AG20443 (cell line): ENCODE measurements around the gene C10orf143.
A peak's percentile ranks its signal among the peaks of the same experiment; 100 is the strongest.
"Not testable (repeated sequence)": the region's sequence is repeated elsewhere in the genome, so short reads cannot be mapped to it uniquely, and the experiment has no call there.

Experiments
- DNase-seq: peaks from one replicate; pipeline ENCODE4 v3.0.0; 2012; ENCODE audit warnings: low spot score, mixed read lengths

Gene C10orf143

DNA sequence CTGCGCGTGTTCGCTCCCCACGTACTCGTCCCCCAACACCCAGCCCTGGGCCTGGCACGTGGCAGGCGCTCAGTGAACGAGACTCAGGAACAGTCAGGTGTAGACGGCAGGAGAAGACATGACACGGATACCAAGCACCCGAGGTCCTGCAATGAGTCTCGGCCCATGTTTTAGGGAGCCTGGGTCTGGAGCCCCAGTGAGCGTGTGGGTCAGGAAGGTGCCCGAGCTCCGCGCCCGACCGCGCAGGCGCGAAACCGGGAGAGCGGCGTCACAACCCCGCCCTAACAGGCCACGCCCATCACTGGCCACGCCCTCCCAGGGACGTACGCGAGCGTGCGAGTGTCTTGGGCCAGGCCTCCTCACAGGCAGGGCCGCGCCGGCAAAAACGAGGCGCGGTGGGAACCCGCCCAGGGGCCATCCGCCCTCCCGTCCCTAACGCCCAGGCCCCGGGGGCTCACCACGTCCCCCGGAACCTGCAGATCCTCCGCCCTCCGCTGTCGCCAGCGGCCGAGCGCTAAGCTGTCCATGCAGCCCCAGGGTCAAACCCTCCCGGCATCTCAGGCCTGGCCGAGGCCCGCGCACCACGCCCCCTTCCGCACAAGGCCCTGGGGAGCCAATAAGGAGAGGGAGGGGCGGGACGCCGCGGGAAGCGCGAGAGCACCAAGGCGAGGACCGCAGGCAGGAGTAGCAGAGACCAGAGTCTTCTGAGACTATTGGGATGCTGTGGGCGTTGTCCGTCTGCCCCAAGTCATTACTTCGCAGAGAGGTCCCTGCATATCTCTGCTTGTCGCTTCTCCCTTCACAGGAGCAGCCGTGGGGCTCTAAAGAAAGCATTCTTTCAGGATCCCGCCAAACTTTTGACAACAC is at the start of gene C10orf143:
TSS of gene C10orf143 (minus strand) at position 585 of the 867 bp plus-strand sequence. CDS start at position 527, 58 bp downstream.
- peak; percentile 99 for DNase-seq

- no peak for DNase-seq
Observed at GRCh38 chr10:130159192-130159794, 48.7 kb upstream of the C10orf143 start.

DNA sequence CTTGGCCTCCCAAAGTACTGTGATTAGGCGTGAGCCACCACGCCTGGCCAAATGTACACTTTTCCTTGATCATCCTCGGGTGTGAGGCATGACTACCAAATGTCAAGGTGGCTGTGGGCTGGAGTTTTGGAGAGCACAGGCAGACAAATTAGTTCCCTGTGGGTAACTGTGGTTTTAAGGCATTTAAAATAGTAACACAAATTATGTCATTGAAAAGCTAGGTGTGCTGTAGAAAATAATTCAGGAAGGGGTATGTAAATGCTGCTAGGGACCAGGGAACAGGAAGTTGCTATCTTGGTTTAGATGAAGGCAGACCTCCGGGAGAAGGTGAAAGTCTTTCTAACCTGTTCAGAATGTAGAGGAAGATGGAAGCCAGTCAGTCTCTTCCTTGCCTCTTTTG is 35.4 kb upstream of the C10orf143 start:
- DNase-seq: no peak

GRCh38 chr10:130141878-130142277 is 31.2 kb upstream of the C10orf143 start:
- no peak for DNase-seq

DNA sequence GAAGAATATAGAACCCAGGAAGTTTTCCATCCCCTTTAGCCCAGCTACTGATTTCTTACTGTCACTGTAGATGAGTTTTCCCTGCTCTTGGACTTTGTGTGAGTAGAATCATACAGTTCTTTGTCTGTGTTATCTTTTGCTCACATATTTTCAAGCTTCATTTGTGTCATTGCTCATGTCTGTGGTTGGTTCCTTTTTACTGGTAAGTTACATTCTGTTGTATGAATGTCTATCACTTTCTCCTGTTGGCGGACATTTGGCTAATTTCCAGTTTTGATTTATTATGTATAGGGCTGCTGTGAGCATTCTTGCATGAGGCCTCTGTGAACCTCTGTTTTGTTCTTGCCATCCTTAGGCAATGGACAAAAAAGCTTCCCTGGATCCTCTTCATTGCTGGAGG is 30.8 kb upstream of the C10orf143 start:
- DNase-seq: no peak

- no peak for DNase-seq
Observed at GRCh38 chr10:130141038-130141437, 30.4 kb upstream of the C10orf143 start.

DNA sequence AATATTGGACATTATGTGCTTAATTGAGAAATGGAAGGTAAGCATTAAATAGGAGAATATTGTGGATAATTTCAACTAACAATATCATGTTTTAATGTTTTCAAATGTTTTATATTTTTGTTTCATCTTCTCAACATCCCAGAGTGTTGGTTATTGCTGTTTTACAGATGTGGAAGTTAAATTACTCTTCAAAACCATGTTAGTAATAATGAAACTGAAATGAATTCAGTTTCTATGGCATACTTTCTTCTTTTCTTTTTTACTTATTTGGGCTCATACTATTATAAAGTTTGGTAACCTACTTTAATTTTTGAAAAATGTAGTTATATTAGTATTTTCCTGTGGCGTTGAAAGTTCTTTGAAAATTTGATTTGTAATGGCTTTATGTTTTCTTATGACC is 29.8 kb upstream of the C10orf143 start:
- no peak for DNase-seq

DNA sequence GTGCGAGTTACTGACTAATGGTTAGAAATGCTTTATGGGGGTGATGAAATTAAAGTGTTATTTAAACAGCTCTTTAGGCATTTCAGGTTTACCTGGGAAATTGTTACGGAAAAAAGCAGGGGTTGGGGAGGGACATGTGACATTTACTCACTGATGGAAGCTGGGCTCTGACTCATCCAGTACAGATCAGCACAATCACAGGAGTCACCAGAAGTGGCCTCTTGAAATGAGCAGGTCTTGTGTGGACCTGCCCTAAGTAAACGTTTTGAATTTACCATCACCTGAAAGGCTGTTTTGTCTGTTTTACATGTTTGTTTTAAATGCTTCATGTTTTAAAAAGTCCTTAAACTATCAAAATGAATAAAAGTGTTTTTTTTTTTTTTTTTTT is 27.8 kb upstream of the C10orf143 start:
- DNase-seq: peak; percentile 52

GRCh38 chr10:130137659-130138478 is 27.2 kb upstream of the C10orf143 start:
- no peak for DNase-seq

- peak; percentile 43 for DNase-seq
Observed at GRCh38 chr10:130137090-130137448, 26.4 kb upstream of the C10orf143 start.

GRCh38 chr10:130136226-130137089 is 25.8 kb upstream of the C10orf143 start, which contains the start of gene GLRX3:
TSS of gene GLRX3 (plus strand) at chr10:130136391. CDS start at chr10:130136421, 30 bp downstream.
- DNase-seq: peak; percentile 98

DNA sequence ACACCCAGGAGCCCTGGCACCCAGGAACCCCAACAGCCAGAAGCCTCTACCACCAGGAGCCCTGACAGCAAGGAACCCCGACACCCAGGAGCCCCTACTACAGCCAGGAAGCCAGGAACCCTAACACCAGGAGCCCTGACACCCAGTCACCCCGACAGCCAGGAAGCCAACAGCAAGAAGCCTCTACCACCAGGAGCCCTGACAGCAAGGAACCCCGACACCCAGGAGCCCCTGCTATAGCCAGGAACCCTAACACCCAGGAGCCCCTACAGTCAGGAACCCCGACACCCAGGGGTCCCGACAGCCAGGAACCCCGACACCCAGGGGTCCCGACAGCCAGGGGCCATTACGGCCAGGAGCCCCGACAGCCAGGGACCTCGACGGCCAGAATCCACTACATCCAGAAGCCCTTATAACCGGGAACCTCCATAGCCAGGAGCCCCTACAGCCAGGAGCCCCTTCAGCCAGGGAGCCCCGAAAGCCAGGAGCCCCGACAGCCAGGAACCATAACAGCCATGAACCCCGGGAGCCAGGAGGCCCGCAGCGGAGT is 25.1 kb upstream of the C10orf143 start:
- no peak for DNase-seq

- DNase-seq: no peak
Observed at GRCh38 chr10:130128922-130129321, 18.3 kb upstream of the C10orf143 start.

DNA sequence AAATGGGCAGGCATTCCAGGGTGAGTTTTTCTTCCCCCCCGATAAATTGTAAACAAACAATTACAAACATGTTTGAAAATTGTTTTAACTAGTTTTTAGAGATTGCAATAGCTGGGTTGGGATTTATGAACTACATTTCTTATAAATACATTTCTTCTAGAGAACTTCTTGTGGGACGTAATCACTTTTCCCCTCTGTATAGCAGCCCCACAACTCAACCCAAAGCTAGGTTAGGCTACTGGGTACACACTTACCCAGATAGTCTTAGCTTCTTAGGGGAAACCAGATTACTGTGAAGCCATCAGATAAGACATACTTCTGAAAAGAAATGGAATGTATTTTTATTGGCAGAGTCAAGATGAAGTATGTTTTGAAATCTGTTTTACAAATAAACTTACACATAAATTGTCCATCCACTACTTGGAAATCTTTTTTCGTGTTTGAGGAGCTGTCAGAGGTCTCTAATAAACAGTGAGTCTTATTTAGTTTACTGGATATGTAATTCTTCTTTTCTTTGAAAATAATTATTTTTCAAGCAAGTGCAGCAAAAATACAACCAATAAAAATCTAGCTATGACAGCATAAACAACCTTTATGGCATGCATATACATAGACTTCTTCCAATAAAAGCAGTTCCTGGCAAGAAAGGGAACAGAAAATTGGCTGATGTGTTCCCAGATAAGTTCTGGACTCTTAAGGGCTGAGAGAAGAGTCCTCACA is 17.6 kb upstream of the C10orf143 start:
- no peak for DNase-seq

DNA sequence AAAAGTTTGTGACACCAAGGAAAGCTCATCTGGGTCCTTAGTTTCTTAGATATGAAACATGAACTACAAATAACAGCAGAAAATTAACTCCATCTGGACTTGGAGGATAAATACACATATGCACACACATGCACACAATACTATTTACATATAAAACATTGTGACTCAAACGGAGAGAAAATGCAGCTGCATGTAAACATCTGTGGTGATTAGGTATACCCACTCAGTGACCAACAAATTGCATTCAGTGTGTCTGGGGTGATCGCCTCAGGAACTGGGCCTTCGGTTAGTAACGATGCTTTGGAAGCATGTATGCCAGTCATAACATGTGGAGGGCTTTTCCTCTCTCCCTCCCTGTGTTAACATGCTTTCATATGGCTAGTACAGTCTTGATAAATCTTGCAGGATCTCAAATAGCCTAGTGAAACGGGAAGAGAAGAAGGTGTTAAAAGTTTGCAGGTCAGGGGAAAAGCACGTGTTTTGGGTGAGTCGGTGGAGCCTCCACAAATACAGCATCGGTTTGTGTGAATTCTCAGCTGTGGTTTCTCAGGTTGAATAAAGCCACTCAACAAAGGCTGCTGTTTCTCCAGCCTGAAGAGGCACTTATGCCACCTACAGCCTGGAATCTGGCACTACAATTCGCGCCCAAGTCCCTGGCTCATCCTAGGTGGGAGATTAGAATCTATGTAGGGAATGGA is 16.9 kb upstream of the C10orf143 start:
- DNase-seq: peak; percentile 91

- no peak for DNase-seq
Observed at GRCh38 chr10:130121486-130122079, 11.0 kb upstream of the C10orf143 start.

GRCh38 chr10:130117535-130117934 is 6.9 kb upstream of the C10orf143 start:
- DNase-seq: not testable (repeated sequence)

GRCh38 chr10:130116942-130117341 is 6.3 kb upstream of the C10orf143 start:
- not testable (repeated sequence) for DNase-seq

DNA sequence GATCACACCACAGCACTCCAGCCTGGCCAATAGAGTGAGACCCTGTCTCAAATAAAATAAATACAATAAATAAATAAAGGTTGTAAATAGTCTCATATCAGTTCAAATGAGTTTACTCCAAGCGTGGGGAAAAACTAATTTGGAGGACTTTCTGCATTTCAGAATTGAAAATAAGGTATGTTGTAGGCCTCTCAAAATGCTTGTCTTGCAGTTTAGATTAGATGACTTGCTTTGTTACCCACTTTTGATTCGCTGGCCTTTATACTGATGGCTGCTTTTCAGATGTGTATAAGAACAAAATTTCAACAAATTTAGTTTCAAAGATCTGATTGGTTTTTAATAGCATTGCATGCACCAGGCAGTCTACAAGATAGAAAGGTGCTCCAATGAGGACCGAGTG is 2.2 kb upstream of the C10orf143 start:
- no peak for DNase-seq

- DNase-seq: no peak
Observed at GRCh38 chr10:130111852-130112180, 1.2 kb upstream of the C10orf143 start.
